BE2C (cell line): ENCODE results near the gene LRRTM4.

Experiments used
- DNase-seq: peaks from one replicate; pipeline ENCODE4 v3.0.0-alpha.2; 2020
- H3K27me3 ChIP-seq: fragments of 250-450 bp; sonication (Bioruptor Pico); 2 replicates; pipeline ENCODE4 v1.5.1; 2020; ENCODE audit warnings: mild to moderate bottlenecking
- H3K36me3 ChIP-seq: fragments of 250-450 bp; sonication (Bioruptor Pico); 2 replicates; pipeline ENCODE4 v1.5.1; 2020; ENCODE audit warnings: mild to moderate bottlenecking
- H3K4me1 ChIP-seq: fragments of 250-450 bp; sonication (Bioruptor Pico); 2 replicates; pipeline ENCODE4 v1.5.1; 2020
- H3K4me3 ChIP-seq: 2 replicates; pipeline ENCODE4 v1.5.1; 2011; ENCODE audit warnings: low read depth, low read length
- H3K9me3 ChIP-seq: fragments of 250-450 bp; sonication (Bioruptor Pico); 2 replicates; pipeline ENCODE4 v1.5.1; 2020
- CTCF ChIP-seq: IDR thresholded peaks from 2 replicates; pipeline ENCODE4 v1.5.1; 2012; ENCODE audit warnings: mild to moderate bottlenecking, low read depth, low read length

Gene LRRTM4

DNA sequence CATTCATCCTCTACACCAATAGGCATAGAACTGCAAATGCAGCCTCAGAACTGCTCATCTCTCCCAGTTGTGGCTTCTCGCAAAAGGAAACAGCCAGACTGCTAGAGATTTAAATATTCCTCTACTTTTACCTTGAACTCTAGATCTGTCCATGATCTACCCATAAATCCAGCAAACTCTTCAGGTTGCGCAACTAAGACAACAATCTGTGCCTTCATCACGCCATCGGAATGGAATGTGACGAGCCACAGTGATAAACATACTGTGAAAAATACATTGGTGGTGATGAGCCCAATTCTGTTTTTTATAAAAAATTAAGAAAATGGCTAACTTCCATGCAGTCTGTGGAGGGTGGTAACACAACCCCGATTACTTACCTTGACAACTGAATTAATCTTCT is 626.7 kb downstream of the LRRTM4 start:
- H3K4me3 ChIP-seq, result no peak overlapping the region
- no peak for DNase-seq
- H3K27me3 ChIP-seq, result no peaks in the 10 kb centered on the region
- no peak for TF ChIP-seq CTCF
- no peaks in the 10 kb centered on the region for H3K4me1 ChIP-seq
- no peaks in the 10 kb centered on the region for H3K36me3 ChIP-seq
- no peaks in the 10 kb centered on the region for H3K9me3 ChIP-seq

DNA sequence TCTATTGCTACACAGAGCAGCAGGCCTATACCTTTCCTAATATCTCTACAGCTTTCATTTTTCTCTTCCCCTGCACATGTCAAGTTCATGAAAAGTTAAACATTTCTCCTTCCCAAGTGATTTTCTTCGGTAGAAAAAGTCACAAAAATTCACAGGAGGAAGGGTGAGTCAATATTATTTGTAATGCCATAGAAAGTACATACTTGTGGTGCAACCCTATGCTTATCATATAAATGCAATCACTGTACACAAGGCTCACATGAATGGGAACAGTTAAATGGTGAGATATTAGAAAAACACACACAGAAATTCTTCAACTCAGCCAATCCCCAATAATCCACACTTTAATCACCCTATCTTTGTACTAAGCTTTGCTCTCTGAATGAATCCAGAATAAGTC is 651.6 kb downstream of the LRRTM4 start:
- no peaks in the 10 kb centered on the region for H3K9me3 ChIP-seq
- H3K36me3 ChIP-seq, result no peaks in the 10 kb centered on the region
- no peaks in the 10 kb centered on the region for H3K4me1 ChIP-seq

DNA sequence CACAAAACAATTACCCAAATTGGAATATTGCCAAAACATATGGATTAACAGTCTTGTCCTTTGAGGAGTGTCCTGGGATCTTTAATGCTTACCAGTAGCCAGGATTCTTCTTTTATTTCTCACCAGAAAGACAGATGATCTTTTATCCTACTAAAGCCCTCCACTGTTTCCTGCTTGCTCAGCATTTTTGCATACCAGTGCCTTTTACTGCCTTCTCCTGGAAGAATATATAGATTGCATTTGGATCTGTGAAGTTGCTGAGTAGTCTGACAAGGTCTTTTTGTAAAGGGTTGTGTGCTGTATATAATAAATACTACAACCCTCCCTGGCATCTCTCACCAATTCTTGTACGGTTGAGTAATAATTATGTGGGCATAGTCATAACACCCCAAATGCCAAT is 652.2 kb downstream of the LRRTM4 start:
- Histone ChIP-seq H3K9me3 (no peaks in the 10 kb centered on the region), H3K4me1 (no peaks in the 10 kb centered on the region), H3K27me3 (no peaks in the 10 kb centered on the region), H3K36me3 (no peaks in the 10 kb centered on the region), H3K4me3 (no peak overlapping the region)
- no peak for TF ChIP-seq CTCF
- no peak for DNase-seq

More for the DNA sequence above, 651.6 kb downstream of the LRRTM4 start:
- no peak overlapping the region for H3K4me3 ChIP-seq
- TF ChIP-seq CTCF, result no peak
- no peaks in the 10 kb centered on the region for H3K27me3 ChIP-seq
- no peak for DNase-seq

GRCh38 chr2:76867854-76868253 is 654.3 kb downstream of the LRRTM4 start:
- Histone ChIP-seq H3K4me3 (no peak overlapping the region), H3K9me3 (no peaks in the 10 kb centered on the region), H3K4me1 (no peaks in the 10 kb centered on the region), H3K27me3 (no peaks in the 10 kb centered on the region), H3K36me3 (no peaks in the 10 kb centered on the region)
- no peak for TF ChIP-seq CTCF
- DNase-seq, result no peak

- DNase-seq, result no peak
- no peak for TF ChIP-seq CTCF
- no peaks in the 10 kb centered on the region for H3K27me3 ChIP-seq
- H3K9me3 ChIP-seq, result no peaks in the 10 kb centered on the region
- no peak overlapping the region for H3K4me3 ChIP-seq
- no peaks in the 10 kb centered on the region for H3K36me3 ChIP-seq
- H3K4me1 ChIP-seq, result no peaks in the 10 kb centered on the region
Observed at GRCh38 chr2:76866464-76866863, 655.7 kb downstream of the LRRTM4 start.

DNA sequence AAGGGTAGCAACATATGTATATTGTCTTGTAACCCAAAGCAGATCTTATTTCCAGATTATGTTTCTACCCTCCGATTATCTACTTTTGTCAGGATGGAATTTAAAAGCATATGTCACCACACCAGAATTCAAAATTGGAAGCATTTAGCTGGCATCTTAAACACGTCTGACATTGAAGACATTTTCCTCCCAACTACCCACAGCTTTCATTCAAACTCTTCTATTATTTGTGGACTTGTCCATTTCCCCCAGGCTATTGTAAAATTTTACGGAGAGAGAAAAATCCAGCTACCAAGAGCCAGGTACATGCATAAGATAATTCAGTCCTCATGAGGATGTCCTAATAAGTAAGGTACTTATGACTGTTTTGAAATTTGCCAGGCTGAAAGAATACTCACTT is 659.3 kb downstream of the LRRTM4 start:
- H3K9me3 ChIP-seq, result no peaks in the 10 kb centered on the region
- H3K36me3 ChIP-seq, result no peaks in the 10 kb centered on the region
- no peak for DNase-seq
- H3K27me3 ChIP-seq, result no peaks in the 10 kb centered on the region
- no peak overlapping the region for H3K4me3 ChIP-seq
- no peak for TF ChIP-seq CTCF
- H3K4me1 ChIP-seq, result no peaks in the 10 kb centered on the region
